PC-3 (cell line): ENCODE measurements around the gene AADACL2.

Experiments used
- EZH2 ChIP-seq: fragments of 300-600 bp; sonication (generic); IDR thresholded peaks from one replicate; pipeline ENCODE4 v1.6.1; 2017; ENCODE audit warnings: antibody characterized with exemption, mild to moderate bottlenecking, low read length; ENCODE audit not compliant: unreplicated experiment
- EZH2phosphoT487 ChIP-seq: fragments of 300-600 bp; sonication (generic); IDR thresholded peaks from 2 replicates; pipeline ENCODE4 v1.6.1; 2018; ENCODE audit warnings: mild to moderate bottlenecking, antibody characterized with exemption, low read length, borderline replicate concordance
- TF ChIP-seq, protein P1 (sequence below): fragments of 300-600 bp; sonication (generic); conservative IDR thresholded peaks from 2 replicates; pipeline ENCODE4 v1.5.1; 2017; ENCODE audit warnings: antibody characterized with exemption, low read depth, mild to moderate bottlenecking, low read length

DNA sequence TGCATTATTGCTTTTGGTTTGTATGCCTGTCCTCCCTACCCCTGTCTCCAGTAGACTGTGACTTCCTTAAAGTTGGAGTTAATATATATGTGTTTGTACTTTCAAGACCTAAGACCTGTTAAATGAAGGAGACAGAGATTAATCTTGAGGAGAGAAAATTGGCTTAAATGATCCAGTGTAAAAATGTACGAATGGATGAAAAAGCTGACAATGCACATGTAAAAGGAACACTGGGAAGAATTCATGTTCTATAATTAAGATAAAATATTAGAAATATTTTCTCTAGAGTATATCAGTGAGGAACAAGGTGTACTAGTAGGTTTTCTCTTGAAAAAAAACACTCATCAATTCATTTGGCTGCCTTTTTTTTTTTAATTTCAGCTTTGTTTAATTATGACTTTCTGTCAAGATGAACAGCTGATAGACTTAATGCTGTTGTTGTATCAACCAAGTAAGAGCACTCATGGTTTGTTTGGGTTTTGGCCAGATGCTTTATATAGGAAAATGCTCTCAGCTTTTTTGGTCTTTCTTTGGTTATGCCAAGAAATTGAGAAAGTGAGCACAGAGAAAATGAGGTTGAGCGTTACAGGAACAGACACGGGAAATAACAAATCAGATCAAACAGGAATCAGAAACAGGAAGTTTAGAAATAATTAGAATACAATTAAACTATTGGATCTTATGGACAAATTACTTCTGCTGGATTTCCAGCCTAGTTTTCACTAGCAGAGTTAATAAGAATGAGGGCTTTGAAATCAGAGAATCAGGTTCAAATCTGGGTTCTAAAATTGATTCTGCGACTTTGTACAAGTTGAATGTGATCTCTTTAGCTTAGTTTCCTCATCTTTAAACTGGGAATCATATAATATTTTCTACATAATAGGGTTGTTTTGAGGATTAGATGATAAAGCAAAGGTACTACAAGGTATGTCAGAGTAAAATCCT, 41.9 kb downstream of the AADACL2 start:
- TF ChIP-seq EZH2 (no peak), EZH2phosphoT487 (no peak)
- TF ChIP-seq, protein P1, sequence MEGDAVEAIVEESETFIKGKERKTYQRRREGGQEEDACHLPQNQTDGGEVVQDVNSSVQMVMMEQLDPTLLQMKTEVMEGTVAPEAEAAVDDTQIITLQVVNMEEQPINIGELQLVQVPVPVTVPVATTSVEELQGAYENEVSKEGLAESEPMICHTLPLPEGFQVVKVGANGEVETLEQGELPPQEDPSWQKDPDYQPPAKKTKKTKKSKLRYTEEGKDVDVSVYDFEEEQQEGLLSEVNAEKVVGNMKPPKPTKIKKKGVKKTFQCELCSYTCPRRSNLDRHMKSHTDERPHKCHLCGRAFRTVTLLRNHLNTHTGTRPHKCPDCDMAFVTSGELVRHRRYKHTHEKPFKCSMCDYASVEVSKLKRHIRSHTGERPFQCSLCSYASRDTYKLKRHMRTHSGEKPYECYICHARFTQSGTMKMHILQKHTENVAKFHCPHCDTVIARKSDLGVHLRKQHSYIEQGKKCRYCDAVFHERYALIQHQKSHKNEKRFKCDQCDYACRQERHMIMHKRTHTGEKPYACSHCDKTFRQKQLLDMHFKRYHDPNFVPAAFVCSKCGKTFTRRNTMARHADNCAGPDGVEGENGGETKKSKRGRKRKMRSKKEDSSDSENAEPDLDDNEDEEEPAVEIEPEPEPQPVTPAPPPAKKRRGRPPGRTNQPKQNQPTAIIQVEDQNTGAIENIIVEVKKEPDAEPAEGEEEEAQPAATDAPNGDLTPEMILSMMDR: no peak
